SJSA1 (cell line): ENCODE measurements around the gene BAK1. TPM values are rescaled to one million over a fixed set of nuclear protein-coding genes. Genes with fewer than 3 reads are reported as not detected.
"Not testable (repeated sequence)": the region's sequence is repeated elsewhere in the genome, so short reads cannot be mapped to it uniquely, and the experiment has no call there.

ENCODE experiments used
- DNase-seq, 2 experiments: peaks; one replicate each; pipeline ENCODE4 v3.0.0-alpha.2; 2015 to 2020; ENCODE audit warnings: low spot score in 2 of 2, low read depth in 1 of 2
- H3K27ac ChIP-seq: fragments of 250-450 bp; sonication (Bioruptor Pico); 2 replicates; pipeline ENCODE4 v1.5.1; 2020; ENCODE audit warnings: mild to moderate bottlenecking, moderate library complexity
- H3K27me3 ChIP-seq: fragments of 250-450 bp; sonication (Bioruptor Pico); replicated peaks from 2 replicates; pipeline ENCODE4 v1.5.1; 2020; ENCODE audit warnings: mild to moderate bottlenecking, moderate library complexity
- H3K36me3 ChIP-seq: fragments of 250-450 bp; sonication (Bioruptor Pico); 2 replicates; pipeline ENCODE4 v1.5.1; 2020; ENCODE audit warnings: mild to moderate bottlenecking
- H3K4me1 ChIP-seq: fragments of 250-450 bp; sonication (Bioruptor Pico); replicated peaks from 2 replicates; pipeline ENCODE4 v1.6.1; 2021; ENCODE audit warnings: mild to moderate bottlenecking
- H3K4me3 ChIP-seq: fragments of 250-450 bp; sonication (Bioruptor Pico); 2 replicates; pipeline ENCODE4 v1.5.1; 2020; ENCODE audit warnings: mild to moderate bottlenecking
- H3K9me3 ChIP-seq: fragments of 250-450 bp; sonication (Bioruptor Pico); replicated peaks from 2 replicates; pipeline ENCODE4 v1.5.1; 2020; ENCODE audit warnings: mild to moderate bottlenecking
- total RNA-seq: library from RNA; depleted of rRNA; stranded (reverse); fragments of >200 nt; shearing (Covaris generic); gene quantifications from 2 replicates; pipeline ENCODE4 v1.2.3, GENCODE V29; 2014

The BAK1 gene
- total RNA-seq, 1 experiment from 2014 or later = 23.3 TPM

GRCh38 chr6:33599413-33599938 lies 19.4 kb upstream of the BAK1 start:
- H3K27me3 ChIP-seq = no peaks in the 10 kb centered on the region
- no peak for DNase-seq
- H3K9me3 ChIP-seq = no peaks in the 10 kb centered on the region
- H3K4me1 ChIP-seq = no peaks in the 10 kb centered on the region
- H3K27ac ChIP-seq = no peak overlapping the region
- H3K4me3 ChIP-seq = no peak overlapping the region
- no peaks in the 10 kb centered on the region for H3K36me3 ChIP-seq

- Histone ChIP-seq H3K4me3 (no peak overlapping the region), H3K27me3 (no peaks in the 10 kb centered on the region), H3K9me3 (no peaks in the 10 kb centered on the region), H3K36me3 (no peaks in the 10 kb centered on the region), H3K4me1 (no peaks in the 10 kb centered on the region), H3K27ac (no peak overlapping the region)
- DNase-seq = no peak
These were observed 17.7 kb upstream of the BAK1 start for GRCh38 chr6:33597551-33598322.

DNA sequence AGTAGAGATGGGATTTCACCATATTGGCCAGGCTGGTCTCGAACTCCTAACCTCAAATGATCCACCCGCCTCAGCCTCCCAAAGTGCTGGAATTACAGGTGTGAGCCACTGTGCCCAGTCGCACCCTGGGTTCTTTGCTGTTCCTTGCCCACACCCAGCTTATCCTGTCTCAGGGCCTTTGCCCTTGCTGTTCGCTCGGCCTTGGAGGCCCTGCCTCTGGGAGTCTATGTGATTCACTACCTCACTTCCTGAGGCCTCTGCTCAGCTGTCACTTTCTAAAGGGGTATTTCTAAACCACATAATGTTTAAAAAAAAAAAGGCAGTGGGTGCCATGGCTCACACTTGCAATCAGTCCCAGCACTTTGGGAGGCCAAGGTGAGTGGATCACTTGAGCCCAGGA lies 16.8 kb upstream of the BAK1 start:
- H3K4me1 ChIP-seq, H3K27me3 ChIP-seq, DNase-seq, H3K36me3 ChIP-seq, H3K27ac ChIP-seq, H3K4me3 ChIP-seq, H3K9me3 ChIP-seq: not testable (repeated sequence)

DNA sequence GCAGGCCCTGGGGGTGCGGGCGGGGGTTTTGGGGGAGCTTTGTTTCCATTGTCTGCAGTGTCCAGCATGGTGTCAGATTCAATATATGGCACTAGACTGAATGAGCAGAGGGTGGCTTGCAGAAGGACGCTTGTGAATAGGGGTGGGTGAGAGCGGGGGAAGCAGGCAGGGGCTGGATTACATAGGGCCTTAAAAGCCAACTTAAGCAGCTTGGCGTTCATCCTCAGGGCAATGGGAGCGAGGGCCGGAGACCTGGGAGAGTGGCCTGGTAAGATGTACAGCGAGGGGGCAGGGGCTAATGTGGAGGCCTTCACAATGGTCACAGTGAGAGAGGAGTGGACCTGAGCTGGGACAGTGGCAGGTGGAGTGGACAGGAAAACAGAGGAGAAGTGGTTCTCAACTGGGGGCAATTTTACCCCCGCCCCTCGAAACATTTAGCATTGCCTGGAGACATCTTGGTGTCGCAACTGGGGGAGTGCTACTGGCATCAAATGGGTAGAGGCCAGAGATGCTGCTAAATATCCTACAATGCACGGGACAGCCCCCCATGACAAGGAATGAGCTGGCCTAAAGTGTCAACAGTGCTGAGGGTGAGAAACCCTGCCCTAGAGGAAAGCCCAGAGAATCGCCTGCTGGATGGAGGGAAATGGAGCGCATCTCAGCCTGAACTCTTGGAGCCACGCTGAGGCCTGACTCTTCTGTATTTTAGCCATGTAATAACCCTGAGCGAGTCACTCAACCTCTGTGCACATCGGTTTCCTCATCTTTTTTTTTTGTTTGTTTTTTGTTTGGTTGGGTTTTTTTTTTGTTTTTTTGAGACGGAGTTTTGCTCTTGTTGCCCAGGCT lies 15.1 kb upstream of the BAK1 start:
- DNase-seq = no peak
- Histone ChIP-seq H3K4me1 (peaks cover 13% of the 10 kb centered on the region), H3K4me3 (no peak overlapping the region), H3K27me3 (no peaks in the 10 kb centered on the region), H3K27ac (no peak overlapping the region), H3K9me3 (no peaks in the 10 kb centered on the region), H3K36me3 (no peaks in the 10 kb centered on the region)

DNA sequence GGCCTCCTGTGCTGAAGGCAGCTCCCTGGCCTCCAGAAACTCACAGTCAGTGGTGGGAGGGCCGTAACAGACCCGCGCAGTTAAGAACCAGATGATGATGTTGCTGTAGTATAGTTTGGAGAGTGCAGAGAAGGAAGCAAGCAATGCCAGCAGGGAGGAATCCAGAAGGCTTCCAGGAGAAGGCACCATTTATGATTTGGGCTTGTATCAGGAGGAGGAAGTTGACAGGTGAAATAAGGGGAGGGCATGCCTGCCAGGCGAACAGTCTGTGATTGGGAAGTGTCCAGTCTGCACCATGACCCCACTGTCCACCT lies 13.3 kb upstream of the BAK1 start:
- H3K27me3 ChIP-seq = no peaks in the 10 kb centered on the region
- peaks cover 23% of the 10 kb centered on the region for H3K4me1 ChIP-seq
- no peak overlapping the region for H3K4me3 ChIP-seq
- H3K27ac ChIP-seq = no peak overlapping the region
- no peak for DNase-seq
- no peaks in the 10 kb centered on the region for H3K36me3 ChIP-seq
- no peaks in the 10 kb centered on the region for H3K9me3 ChIP-seq

- Histone ChIP-seq H3K27me3 (no peaks in the 10 kb centered on the region), H3K36me3 (no peaks in the 10 kb centered on the region), H3K4me3 (no peak overlapping the region), H3K27ac (no peak overlapping the region), H3K9me3 (no peaks in the 10 kb centered on the region), H3K4me1 (peaks cover 23% of the 10 kb centered on the region)
- DNase-seq = peak in 1 of 2 experiments; percentile 47
These were observed 12.7 kb upstream of the BAK1 start for GRCh38 chr6:33592595-33593413.

DNA sequence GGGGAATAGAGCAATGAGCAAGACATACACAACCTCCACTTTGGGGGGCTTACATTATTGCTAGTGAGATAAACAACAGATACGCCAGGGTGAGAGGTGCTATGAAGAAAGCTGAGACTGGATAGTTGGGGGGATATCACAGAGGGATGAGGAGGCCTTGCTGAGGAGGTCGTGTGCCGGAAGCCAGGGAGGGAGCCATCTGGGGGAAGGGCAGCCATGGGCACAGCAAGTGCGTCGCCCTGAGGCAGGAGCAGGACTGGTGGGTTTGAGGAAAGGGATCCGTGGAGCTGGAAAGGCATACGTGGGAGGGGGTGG lies 12.2 kb upstream of the BAK1 start:
- H3K27ac ChIP-seq = no peak overlapping the region
- H3K27me3 ChIP-seq = no peaks in the 10 kb centered on the region
- no peaks in the 10 kb centered on the region for H3K36me3 ChIP-seq
- no peaks in the 10 kb centered on the region for H3K9me3 ChIP-seq
- H3K4me3 ChIP-seq = no peak overlapping the region
- H3K4me1 ChIP-seq = peaks cover 23% of the 10 kb centered on the region
- no peak for DNase-seq

DNA sequence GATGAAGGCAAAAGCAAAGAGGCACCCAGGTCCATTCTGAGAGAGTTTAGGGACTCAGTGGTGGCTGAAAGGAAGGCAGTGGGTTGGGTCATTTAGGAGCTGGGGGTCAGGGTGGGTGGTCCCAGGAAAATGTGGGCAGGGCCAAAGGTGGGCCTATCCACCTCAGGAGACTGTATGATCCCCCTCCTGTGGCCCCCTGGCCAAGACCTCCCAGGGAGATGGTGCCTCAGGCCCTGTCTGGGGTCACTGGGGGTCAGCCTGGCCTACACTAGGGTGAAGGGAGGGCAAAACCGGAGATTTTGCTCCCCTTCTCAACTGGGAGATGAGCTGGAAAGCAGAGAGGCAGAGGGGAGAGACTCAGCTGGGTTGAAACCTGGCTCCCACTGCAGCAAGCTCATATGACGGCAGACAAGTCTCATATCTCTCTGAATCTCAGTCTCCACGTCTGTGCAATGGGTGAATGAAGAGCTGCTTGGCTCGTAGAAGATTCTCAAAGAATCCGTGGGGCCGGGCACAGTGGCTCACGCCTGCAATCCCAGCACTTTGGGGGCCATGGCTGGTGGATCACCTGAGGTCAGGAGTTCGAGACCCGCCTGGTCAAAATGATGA lies 11.5 kb upstream of the BAK1 start:
- no peaks in the 10 kb centered on the region for H3K27me3 ChIP-seq
- H3K36me3 ChIP-seq = no peaks in the 10 kb centered on the region
- H3K4me3 ChIP-seq = no peak overlapping the region
- no peaks in the 10 kb centered on the region for H3K9me3 ChIP-seq
- H3K27ac ChIP-seq = no peak overlapping the region
- H3K4me1 ChIP-seq = peaks cover 23% of the 10 kb centered on the region
- DNase-seq = no peak

DNA sequence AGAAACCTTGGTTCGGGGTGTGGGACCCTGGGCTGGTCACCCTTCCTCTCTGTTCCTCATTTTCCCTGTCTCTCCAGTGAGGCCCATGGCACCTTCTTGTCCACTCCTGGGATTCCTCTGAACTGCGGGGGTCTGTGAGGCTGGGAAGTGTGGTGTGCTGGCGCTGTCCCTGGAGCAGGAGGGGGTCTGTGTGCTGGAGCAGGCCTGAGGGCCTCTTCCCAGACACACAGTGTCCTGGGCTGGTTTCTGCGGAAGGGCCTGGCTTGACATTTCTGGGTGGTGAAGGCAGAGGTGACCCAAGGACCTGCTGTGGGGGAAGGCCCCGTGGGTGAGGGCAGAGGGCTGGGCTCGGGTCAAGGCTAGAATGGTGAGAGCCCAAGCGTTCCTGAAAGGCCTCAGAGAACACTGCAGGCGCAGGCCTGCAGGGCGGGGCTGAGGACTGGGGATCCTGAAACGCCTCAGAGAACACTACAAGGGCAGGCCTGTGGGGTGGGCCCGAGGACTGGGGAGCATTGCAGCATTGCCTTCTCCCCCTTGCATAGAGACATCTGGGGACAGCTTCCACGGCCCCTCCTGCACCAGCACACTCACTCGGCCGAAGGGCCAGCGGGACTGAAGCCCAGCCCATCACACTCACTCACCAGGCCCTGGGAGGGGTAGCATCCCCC lies 10.6 kb upstream of the BAK1 start:
- no peak overlapping the region for H3K4me3 ChIP-seq
- peak overlapping the region; percentile 59 for H3K27ac ChIP-seq
- H3K4me1 ChIP-seq = peaks cover 25% of the 10 kb centered on the region
- no peaks in the 10 kb centered on the region for H3K36me3 ChIP-seq
- H3K9me3 ChIP-seq = no peaks in the 10 kb centered on the region
- H3K27me3 ChIP-seq = no peaks in the 10 kb centered on the region
- DNase-seq = peak in 1 of 2 experiments; percentile 41

DNA sequence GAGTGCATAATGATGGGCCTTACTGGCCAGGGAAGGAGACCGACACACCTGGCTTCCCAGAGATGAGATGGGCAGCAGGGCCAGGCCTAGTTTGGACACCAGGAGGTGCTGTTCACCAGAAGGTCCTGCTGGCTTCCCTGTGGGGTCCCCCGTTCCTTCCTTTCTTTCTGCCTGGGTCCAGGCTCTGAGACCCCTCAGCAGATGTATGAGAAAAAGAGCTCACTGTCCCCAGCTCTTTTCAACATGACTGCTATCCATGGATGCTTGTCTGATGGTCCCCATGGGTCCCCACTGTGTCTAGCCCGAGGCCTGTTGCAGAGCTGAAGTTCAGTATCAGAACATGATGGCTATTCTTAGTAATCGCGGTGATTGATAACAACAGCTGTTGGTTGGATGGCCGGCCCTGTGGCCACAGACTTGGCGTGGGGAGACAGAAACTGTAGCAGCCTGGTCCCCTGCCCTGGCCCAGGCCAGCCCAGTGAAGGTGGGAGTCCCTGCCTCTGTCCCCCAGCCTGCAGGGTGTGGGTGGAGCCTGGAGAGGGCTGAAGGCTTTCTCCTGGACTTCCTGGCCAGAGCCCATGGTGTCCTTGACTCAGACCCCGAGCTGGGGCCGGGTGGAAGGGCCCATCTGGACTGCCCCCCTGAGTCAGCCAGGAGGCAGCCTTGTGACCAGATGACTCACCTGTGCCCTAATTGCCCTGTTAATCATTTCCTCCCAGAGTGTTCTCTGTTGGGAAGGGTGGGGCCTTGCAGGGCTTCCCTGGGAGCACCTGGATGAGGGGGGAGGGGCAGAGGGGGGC lies 9.9 kb upstream of the BAK1 start:
- Histone ChIP-seq H3K27ac (no peak overlapping the region; the same call in 1 of the 2 replicates), H3K9me3 (no peaks in the 10 kb centered on the region), H3K27me3 (no peaks in the 10 kb centered on the region), H3K36me3 (no peaks in the 10 kb centered on the region), H3K4me1 (peaks cover 28% of the 10 kb centered on the region), H3K4me3 (no peak overlapping the region)
- peak; percentile 61 to 82 for DNase-seq

DNA sequence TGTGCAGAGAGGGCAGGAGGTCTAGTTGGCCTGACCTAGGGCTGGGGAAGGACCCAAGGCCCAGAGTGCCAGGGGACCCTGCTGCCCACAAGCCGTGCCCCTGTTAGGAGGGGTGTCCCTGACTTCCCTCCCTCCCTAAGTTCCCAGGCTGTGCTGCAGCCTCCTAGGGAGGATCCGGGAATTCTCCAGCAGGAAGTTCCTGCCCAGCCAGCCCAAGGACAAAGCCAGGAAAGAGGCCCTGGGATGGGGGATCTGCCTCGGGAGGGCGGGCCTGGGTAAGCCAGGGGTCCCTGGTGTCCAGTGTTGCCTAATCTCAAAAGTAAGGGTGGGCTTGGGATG lies 9.3 kb upstream of the BAK1 start:
- H3K27ac ChIP-seq = no peak overlapping the region
- no peaks in the 10 kb centered on the region for H3K9me3 ChIP-seq
- H3K36me3 ChIP-seq = no peaks in the 10 kb centered on the region
- peaks cover 28% of the 10 kb centered on the region for H3K4me1 ChIP-seq
- no peak for DNase-seq
- H3K27me3 ChIP-seq = no peaks in the 10 kb centered on the region
- H3K4me3 ChIP-seq = no peak overlapping the region

- Histone ChIP-seq H3K4me1 (peaks cover 28% of the 10 kb centered on the region), H3K9me3 (no peaks in the 10 kb centered on the region), H3K36me3 (no peaks in the 10 kb centered on the region), H3K27ac (no peak overlapping the region), H3K27me3 (no peaks in the 10 kb centered on the region), H3K4me3 (no peak overlapping the region)
- DNase-seq = no peak
These were observed 8.8 kb upstream of the BAK1 start for GRCh38 chr6:33588894-33589293.
